Activated CD4-positive, alpha-beta memory T cell treated with anti-CD3 and anti-CD28 coated beads, Interleukin-2, amount 10 ng/mL, durations not matched to agents 7 days and 5 days (primary cell): Measurements from ENCODE around the gene NOM1. TPM values are rescaled to one million over a fixed set of nuclear protein-coding genes. Genes with fewer than 3 reads are reported as not detected.
A peak's percentile ranks its signal among the peaks of the same experiment; 100 is the strongest.
"Not testable (repeated sequence)": the region's sequence is repeated elsewhere in the genome, so short reads cannot be mapped to it uniquely, and the experiment has no call there.

ENCODE experiments used
- CTCF ChIA-PET: fragments of 350-600 bp; sonication (Branson Sonifier 250); formaldehyde crosslinking; loops from one replicate; lab custom pipeline; 2021; ENCODE audit warnings: antibody characterized with exemption, inconsistent platforms; lab: Charles Lee
- POLR2A ChIA-PET: fragments of 350-600 bp; sonication (Branson Sonifier 250); formaldehyde crosslinking; loops from one replicate; lab custom pipeline; 2021; ENCODE audit warnings: antibody characterized with exemption; lab: Charles Lee
- DNase-seq: peaks from one replicate; pipeline ENCODE4 v3.0.0-alpha.2; 2020
- H3K27ac Mint-ChIP-seq: one replicate; pipeline ENCODE4 v1.8.0; 2021; ENCODE audit warnings: mild to moderate bottlenecking, mixed read lengths
- H3K27me3 Mint-ChIP-seq: one replicate; pipeline ENCODE4 v1.8.0; 2021; ENCODE audit warnings: mixed read lengths
- H3K36me3 Mint-ChIP-seq: one replicate; pipeline ENCODE4 v1.8.0; 2021; ENCODE audit warnings: low read depth, mixed read lengths
- H3K4me1 Mint-ChIP-seq: one replicate; pipeline ENCODE4 v1.8.0; 2021; ENCODE audit warnings: mixed read lengths
- H3K4me3 Mint-ChIP-seq: one replicate; pipeline ENCODE4 v1.8.0; 2021; ENCODE audit warnings: mild to moderate bottlenecking, mixed read lengths
- H3K9me3 Mint-ChIP-seq: one replicate; pipeline ENCODE4 v1.8.0; 2021; ENCODE audit warnings: mixed read lengths
- total RNA-seq, 2 experiments: library from RNA; stranded (reverse); gene quantifications; one replicate each; pipeline ENCODE4 v1.2.3, GENCODE V29; 2021

NOM1 gene, protein sequence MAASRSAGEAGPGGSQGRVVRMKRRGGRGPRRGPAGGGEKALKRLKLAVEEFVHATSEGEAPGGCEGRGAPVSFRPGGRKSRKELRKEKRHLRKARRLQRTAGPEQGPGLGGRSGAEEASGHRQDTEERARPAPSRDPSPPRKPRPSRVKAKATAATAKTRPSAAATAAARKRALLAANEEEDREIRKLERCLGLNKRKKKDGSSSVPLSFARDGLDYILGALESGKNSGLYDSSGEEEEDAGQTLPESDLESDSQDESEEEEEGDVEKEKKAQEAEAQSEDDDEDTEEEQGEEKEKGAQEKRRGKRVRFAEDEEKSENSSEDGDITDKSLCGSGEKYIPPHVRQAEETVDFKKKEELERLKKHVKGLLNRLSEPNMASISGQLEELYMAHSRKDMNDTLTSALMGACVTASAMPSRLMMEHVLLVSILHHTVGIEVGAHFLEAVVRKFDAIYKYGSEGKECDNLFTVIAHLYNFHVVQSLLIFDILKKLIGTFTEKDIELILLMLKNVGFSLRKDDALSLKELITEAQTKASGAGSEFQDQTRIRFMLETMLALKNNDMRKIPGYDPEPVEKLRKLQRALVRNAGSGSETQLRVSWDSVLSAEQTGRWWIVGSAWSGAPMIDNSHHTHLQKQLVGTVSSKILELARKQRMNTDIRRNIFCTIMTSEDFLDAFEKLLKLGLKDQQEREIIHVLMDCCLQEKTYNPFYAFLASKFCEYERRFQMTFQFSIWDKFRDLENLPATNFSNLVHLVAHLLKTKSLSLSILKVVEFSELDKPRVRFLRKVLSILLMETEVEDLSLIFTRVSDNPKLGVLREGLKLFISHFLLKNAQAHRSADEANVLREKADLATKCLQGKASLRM
- total RNA-seq = 10 to 100 TPM; 22.1 to 22.8 TPM

GRCh38 chr7:156949541-156950380 is at the start of gene NOM1:
Gene NOM1 (plus strand): TSS chr7:156949712. CDS start chr7:156949738, 26 bp downstream.
- Mint-ChIP-seq H3K4me1 (peaks cover 38% of the 10 kb centered on the region), H3K9me3 (no peaks in the 10 kb centered on the region), H3K36me3 (peaks cover 22% of the 10 kb centered on the region), H3K27me3 (peaks cover 21% of the 10 kb centered on the region), H3K4me3 (peak within 1 kb of the TSS; percentile 100), H3K27ac (peak within 1 kb of the TSS; percentile 85)
- DNase-seq = peak; percentile 92
- POLR2A ChIA-PET = interaction anchor here (0.6 to 3.5 kb wide), 18 partner anchors 8 to 1653 kb away, joined by 3 to 28 read pairs (median 4); partner anchors contain the start of genes DNAJB6, LMBR1 and RBM33
- CTCF ChIA-PET = interaction anchor here (0.6 to 3.0 kb wide), 22 partner anchors 8 to 353 kb away, joined by 3 to 25 read pairs (median 3); partner anchors contain the start of gene LMBR1

GRCh38 chr7:156900093-156900492 is 49.4 kb upstream of the NOM1 start:
- POLR2A ChIA-PET, H3K4me3 Mint-ChIP-seq, H3K27ac Mint-ChIP-seq, DNase-seq, H3K9me3 Mint-ChIP-seq, H3K36me3 Mint-ChIP-seq: not testable (repeated sequence)
- CTCF ChIA-PET = interaction anchor here (0.9 kb wide), 1 partner anchor 51 kb away, joined by 4 read pairs; no protein-coding TSS in a partner anchor
- Mint-ChIP-seq H3K27me3 (peaks cover 11% of the 10 kb centered on the region), H3K4me1 (peaks cover 37% of the 10 kb centered on the region)

GRCh38 chr7:156903232-156903909 is 46.1 kb upstream of the NOM1 start:
- DNase-seq = no peak
- no peaks in the 10 kb centered on the region for H3K36me3 Mint-ChIP-seq
- H3K27me3 Mint-ChIP-seq = peaks cover 11% of the 10 kb centered on the region
- POLR2A ChIA-PET = interaction anchor here (4.1 kb wide), 1 partner anchor 10 kb away, joined by 14 read pairs; the partner anchor contains the start of gene LMBR1
- H3K27ac Mint-ChIP-seq = peak overlapping the region; percentile 42
- H3K4me1 Mint-ChIP-seq = peaks cover 8% of the 10 kb centered on the region
- no peak overlapping the region for H3K4me3 Mint-ChIP-seq
- H3K9me3 Mint-ChIP-seq = no peaks in the 10 kb centered on the region
- CTCF ChIA-PET = interaction anchor here (2.3 kb wide), 1 partner anchor 10 kb away, joined by 8 read pairs; the partner anchor contains the start of gene LMBR1

DNA sequence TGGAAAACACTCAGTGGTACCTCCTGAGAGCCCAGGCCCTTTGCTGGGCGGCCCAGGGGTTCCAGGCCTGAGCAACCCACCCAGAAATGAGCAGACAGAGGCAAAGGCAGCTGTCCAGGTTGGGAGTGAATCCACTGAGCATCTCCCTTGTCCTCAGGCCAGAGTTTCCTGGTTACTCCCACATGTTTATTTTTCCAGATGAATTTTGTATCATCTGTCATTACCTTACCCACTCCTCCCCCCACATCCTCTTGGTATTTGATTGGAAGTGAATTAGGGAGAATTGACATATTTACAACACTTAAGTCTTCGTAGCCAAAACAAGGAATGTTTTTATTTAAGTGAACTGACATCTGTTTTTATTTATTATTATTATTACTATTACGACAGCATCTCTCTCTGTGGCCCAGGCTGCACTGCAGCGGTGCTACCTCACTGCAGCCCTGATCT is 43.3 kb upstream of the NOM1 start:
- CTCF ChIA-PET = interaction anchor here (0.9 kb wide), 1 partner anchor 13 kb away, joined by 3 read pairs; the partner anchor contains the start of gene LMBR1
- DNase-seq = no peak
- Mint-ChIP-seq H3K9me3 (no peaks in the 10 kb centered on the region), H3K4me1 (peaks cover 13% of the 10 kb centered on the region), H3K36me3 (no peaks in the 10 kb centered on the region), H3K27ac (no peak overlapping the region), H3K4me3 (no peak overlapping the region), H3K27me3 (peaks cover 9% of the 10 kb centered on the region)
- POLR2A ChIA-PET = interaction anchor here (4.1 kb wide), 1 partner anchor 13 kb away, joined by 14 read pairs; the partner anchor contains the start of gene LMBR1

- POLR2A ChIA-PET = interaction anchor here (0.9 kb wide), 1 partner anchor 14 kb away, joined by 3 read pairs; the partner anchor contains the start of gene LMBR1
- H3K4me1 Mint-ChIP-seq = peaks cover 13% of the 10 kb centered on the region
- peaks cover 4% of the 10 kb centered on the region for H3K36me3 Mint-ChIP-seq
- DNase-seq = no peak
- H3K4me3 Mint-ChIP-seq = no peak overlapping the region
- peaks cover 13% of the 10 kb centered on the region for H3K27me3 Mint-ChIP-seq
- no peak overlapping the region for H3K27ac Mint-ChIP-seq
- H3K9me3 Mint-ChIP-seq = no peaks in the 10 kb centered on the region
- CTCF ChIA-PET = no interaction called here
Observed at GRCh38 chr7:156907656-156908055, 41.9 kb upstream of the NOM1 start.

DNA sequence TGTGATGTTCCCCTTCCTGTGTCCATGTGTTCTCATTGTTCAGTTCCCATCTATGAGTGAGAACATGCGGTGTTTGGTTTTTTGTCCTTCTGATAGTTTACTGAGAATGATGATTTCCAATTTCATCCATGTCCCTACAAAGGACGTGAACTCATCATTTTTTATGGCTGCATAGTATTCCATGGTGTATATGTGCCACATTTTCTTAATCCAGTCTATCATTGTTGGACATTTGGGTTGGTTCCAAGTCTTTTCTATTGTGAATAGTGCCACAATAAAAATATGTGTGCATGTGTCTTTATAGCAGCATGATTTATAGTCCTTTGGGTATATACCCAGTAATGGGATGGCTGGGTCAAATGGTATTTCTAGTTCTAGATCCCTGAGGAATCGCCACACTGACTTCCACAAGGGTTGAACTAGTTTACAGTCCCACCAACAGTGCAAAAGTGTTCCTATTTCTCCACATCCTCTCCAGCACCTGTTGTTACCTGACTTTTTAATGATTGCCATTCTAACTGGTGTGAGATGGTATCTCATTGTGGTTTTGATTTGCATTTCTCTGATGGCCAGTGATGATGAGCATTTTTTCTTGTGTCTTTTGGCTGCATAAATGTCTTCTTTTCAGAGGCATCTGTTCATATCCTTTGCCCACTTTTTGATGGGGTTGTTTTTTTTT is 39.8 kb upstream of the NOM1 start:
- CTCF ChIA-PET, H3K9me3 Mint-ChIP-seq, H3K36me3 Mint-ChIP-seq, POLR2A ChIA-PET, H3K4me1 Mint-ChIP-seq, H3K4me3 Mint-ChIP-seq, DNase-seq, H3K27ac Mint-ChIP-seq: not testable (repeated sequence)
- H3K27me3 Mint-ChIP-seq = peaks cover 21% of the 10 kb centered on the region

- Mint-ChIP-seq H3K36me3 (peaks cover 2% of the 10 kb centered on the region), H3K27me3 (peaks cover 25% of the 10 kb centered on the region), H3K4me3 (no peak overlapping the region), H3K4me1 (peaks cover 35% of the 10 kb centered on the region), H3K9me3 (peaks cover 2% of the 10 kb centered on the region), H3K27ac (no peak overlapping the region)
- ChIA-PET CTCF (interaction anchor here (1.1 kb wide), 1 partner anchor 31 kb away, joined by 3 read pairs; the partner anchor contains the start of gene NOM1), POLR2A (interaction anchor here (1.2 to 1.5 kb wide), 2 partner anchors 25 to 31 kb away, joined by 3 to 4 read pairs; partner anchors contain the start of genes LMBR1 and NOM1)
- no peak for DNase-seq
Observed at GRCh38 chr7:156918635-156919034, 30.9 kb upstream of the NOM1 start.

DNA sequence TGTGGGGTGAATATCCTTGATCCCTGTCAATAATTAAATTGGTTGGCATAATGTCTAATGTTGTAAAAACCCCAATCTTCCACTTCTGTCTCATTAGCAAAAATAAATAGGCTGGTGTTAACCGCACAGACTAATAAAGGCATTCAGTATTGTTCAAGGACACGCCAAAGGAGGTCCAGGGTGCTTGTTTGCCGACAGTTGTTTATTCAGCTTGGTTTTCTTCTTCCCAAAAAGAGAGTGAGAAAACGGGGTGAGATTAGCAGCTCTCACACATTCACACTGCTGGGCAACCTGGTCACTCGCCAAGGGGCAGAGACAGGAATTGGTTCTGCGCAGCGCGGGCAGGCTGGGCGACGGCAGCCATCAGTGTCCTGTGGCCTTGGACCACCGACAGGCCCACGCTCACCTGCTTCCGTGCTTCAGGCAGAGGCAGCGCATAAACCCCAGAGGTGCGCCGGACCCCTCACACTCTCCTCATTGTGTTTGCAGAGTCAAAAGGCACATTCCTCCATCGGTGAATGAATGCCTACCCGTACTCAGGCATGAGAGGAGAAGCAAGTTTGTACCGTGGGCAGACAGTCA is 30.3 kb upstream of the NOM1 start:
- Mint-ChIP-seq H3K9me3 (peaks cover 2% of the 10 kb centered on the region), H3K27me3 (peaks cover 25% of the 10 kb centered on the region), H3K4me3 (no peak overlapping the region), H3K27ac (no peak overlapping the region), H3K36me3 (no peaks in the 10 kb centered on the region), H3K4me1 (peaks cover 39% of the 10 kb centered on the region)
- ChIA-PET CTCF (interaction anchor here (0.6 kb wide), 1 partner anchor 14 kb away, joined by 3 read pairs; no protein-coding TSS in a partner anchor), POLR2A (interaction anchor here (1.1 to 1.5 kb wide), 3 partner anchors 26 to 30 kb away, joined by 3 to 4 read pairs (median 3); partner anchors contain the start of genes LMBR1 and NOM1)
- DNase-seq = no peak

DNA sequence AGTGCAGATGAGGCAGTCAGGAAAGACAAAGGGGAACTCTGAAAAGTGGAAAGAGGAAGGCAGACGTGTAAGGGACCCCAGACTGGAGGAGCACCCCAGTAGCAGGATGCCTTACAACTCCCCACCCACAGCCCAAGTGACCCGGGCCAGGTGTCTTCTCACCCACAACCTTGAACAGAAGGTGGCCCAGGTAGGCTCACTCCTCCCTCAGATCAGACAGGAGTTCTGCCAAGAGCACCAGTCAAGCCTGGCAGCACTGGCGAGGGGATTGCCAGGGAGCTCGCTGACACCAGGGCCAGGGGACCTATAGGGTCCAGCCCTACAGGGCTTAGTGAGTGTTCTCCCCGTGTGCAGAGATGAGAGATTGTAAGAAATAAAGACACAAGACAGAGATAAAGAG is 29.4 kb upstream of the NOM1 start:
- Mint-ChIP-seq H3K27me3 (peaks cover 29% of the 10 kb centered on the region), H3K4me1 (peaks cover 42% of the 10 kb centered on the region)
- CTCF ChIA-PET = no interaction called here

DNA sequence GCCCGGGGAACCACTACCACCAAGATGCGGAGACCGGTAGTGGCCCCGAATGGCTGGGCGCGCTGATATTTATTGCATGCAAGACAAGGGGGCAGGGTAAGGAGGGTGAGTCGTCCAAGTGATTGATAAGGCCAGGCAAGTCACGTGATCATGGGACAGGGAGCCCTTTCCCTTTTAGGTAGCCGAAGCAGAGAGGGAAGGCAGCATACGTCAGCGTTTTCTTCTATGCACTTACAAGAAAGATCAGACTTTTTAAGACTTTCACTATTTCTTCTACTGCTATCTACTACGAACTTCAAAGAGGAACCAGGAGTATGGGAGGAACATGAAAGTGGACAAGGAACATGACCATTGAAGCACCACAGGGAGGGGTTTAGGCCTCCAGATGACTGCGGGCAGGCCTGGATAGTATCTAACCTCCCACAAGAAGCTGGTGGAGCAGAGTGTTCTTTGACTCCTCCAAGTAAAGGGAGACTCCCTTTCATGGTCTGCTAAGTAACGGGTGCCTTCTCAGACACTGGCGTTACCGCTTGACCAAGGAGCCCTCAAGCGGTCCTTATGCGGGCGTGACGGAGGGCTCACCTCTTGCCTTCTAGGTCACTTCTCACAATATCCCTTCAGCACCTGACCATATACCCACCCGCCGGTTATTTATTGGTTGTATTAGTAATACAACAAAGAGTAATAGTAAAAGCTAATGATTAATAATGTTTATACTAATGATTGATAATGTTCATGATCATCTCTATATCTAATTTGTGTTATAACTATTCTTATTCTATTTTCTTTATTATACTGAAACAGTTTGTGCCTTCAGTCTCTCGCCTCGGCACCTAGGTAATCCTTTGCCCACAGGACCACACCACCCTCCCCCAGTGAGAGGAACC is 28.8 kb upstream of the NOM1 start:
- POLR2A ChIA-PET, CTCF ChIA-PET, DNase-seq, H3K27ac Mint-ChIP-seq, H3K36me3 Mint-ChIP-seq, H3K9me3 Mint-ChIP-seq, H3K4me3 Mint-ChIP-seq: not testable (repeated sequence)
- peaks cover 24% of the 10 kb centered on the region for H3K27me3 Mint-ChIP-seq
- peaks cover 42% of the 10 kb centered on the region for H3K4me1 Mint-ChIP-seq

More for the DNA sequence above, 29.4 kb upstream of the NOM1 start:
- POLR2A ChIA-PET = interaction anchor here (1.1 kb wide), 1 partner anchor 27 kb away, joined by 3 read pairs; the partner anchor contains the start of gene LMBR1
- no peak overlapping the region for H3K4me3 Mint-ChIP-seq
- no peak overlapping the region for H3K27ac Mint-ChIP-seq
- H3K36me3 Mint-ChIP-seq = no peaks in the 10 kb centered on the region
- H3K9me3 Mint-ChIP-seq = peaks cover 2% of the 10 kb centered on the region
- no peak for DNase-seq
